DMS 273 treated with DMSO at 0.1 percent for 48 hours (cell line): ENCODE results near the gene ADAMTS17.

ENCODE experiments used
- DNase-seq: peaks from one replicate; lab custom pipeline; 2025; lab: John Stamatoyannopoulos, UW

Gene ADAMTS17

GRCh38 chr15:100022391-100022790 lies 319.4 kb downstream of the ADAMTS17 start:
- no peak for DNase-seq

GRCh38 chr15:100021653-100022052 lies 320.1 kb downstream of the ADAMTS17 start:
- no peak for DNase-seq

- no peak for DNase-seq
Observed at GRCh38 chr15:100020614-100021013, 321.2 kb downstream of the ADAMTS17 start.

GRCh38 chr15:100020189-100020588 lies 321.6 kb downstream of the ADAMTS17 start:
- no peak for DNase-seq

GRCh38 chr15:100019601-100020000 lies 322.2 kb downstream of the ADAMTS17 start:
- DNase-seq: no peak

- DNase-seq: no peak
Observed at GRCh38 chr15:100018191-100018590, 323.6 kb downstream of the ADAMTS17 start.

- no peak for DNase-seq
Observed at GRCh38 chr15:100017140-100017539, 324.6 kb downstream of the ADAMTS17 start.

- DNase-seq: no peak
Observed at GRCh38 chr15:100016632-100017031, 325.1 kb downstream of the ADAMTS17 start.

GRCh38 chr15:100011235-100011634 lies 330.5 kb downstream of the ADAMTS17 start:
- DNase-seq: no peak

GRCh38 chr15:100009372-100009771 lies 332.4 kb downstream of the ADAMTS17 start:
- DNase-seq: no peak

GRCh38 chr15:100008258-100008657 lies 333.5 kb downstream of the ADAMTS17 start:
- DNase-seq: no peak

- no peak for DNase-seq
Observed at GRCh38 chr15:100007609-100008008, 334.2 kb downstream of the ADAMTS17 start.

GRCh38 chr15:100005715-100006114 lies 336.1 kb downstream of the ADAMTS17 start:
- DNase-seq: no peak

GRCh38 chr15:100005013-100005412 lies 336.8 kb downstream of the ADAMTS17 start:
- DNase-seq: no peak

GRCh38 chr15:100002787-100003536 lies 338.8 kb downstream of the ADAMTS17 start:
- no peak for DNase-seq

- no peak for DNase-seq
Observed at GRCh38 chr15:100002086-100002620, 339.6 kb downstream of the ADAMTS17 start.

GRCh38 chr15:100001405-100001804 lies 340.4 kb downstream of the ADAMTS17 start:
- no peak for DNase-seq

- DNase-seq: no peak
Observed at GRCh38 chr15:99999282-100000070, 342.3 kb downstream of the ADAMTS17 start.

- no peak for DNase-seq
Observed at GRCh38 chr15:99998661-99999101, 343.1 kb downstream of the ADAMTS17 start.

GRCh38 chr15:99997112-99997651 lies 344.6 kb downstream of the ADAMTS17 start:
- DNase-seq: no peak

GRCh38 chr15:99996660-99997059 lies 345.1 kb downstream of the ADAMTS17 start:
- DNase-seq: no peak

GRCh38 chr15:99995543-99995942 lies 346.2 kb downstream of the ADAMTS17 start:
- DNase-seq: no peak

GRCh38 chr15:99994849-99995248 lies 346.9 kb downstream of the ADAMTS17 start:
- no peak for DNase-seq
